Endothelial cell of umbilical vein (primary cell): ENCODE data around the gene PHC2. TPM values are rescaled to one million over a fixed set of nuclear protein-coding genes. Genes with fewer than 3 reads are reported as not detected.

Experiments used
- BruUV-seq: library from RNA; stranded (reverse); fragments of 400-500 nt; replicated peaks from 2 replicates; lab custom pipeline; 2021; lab: Mats Ljungman, UMichigan
- CTCF ChIA-PET: fragments of 300-600, 350-600 bp; sonication (Branson Sonifier 250); formaldehyde crosslinking; loops from one replicate; lab custom pipeline; 2021; ENCODE audit warnings: antibody characterized with exemption, inconsistent platforms; lab: Charles Lee
- POLR2A ChIA-PET: fragments of 300-600, 350-600 bp; sonication (Branson Sonifier 250); formaldehyde crosslinking; loops from one replicate; lab custom pipeline; 2021; ENCODE audit warnings: antibody characterized with exemption, inconsistent platforms; lab: Charles Lee
- DNase-seq: peaks from one replicate; pipeline ENCODE4 v3.0.0-alpha.2; 2011; ENCODE audit warnings: low read depth, low spot score
- FAIRE-seq: peaks from 2 replicates; lab custom pipeline; 2011; peaks lifted over from hg19 to GRCh38; lab: Jason Lieb, UNC
- H2AFZ ChIP-seq: 2 replicates; pipeline ENCODE4 v1.6.0; 2012; ENCODE audit warnings: low read depth, low read length, control low read depth, inconsistent platforms
- H3K27ac ChIP-seq: 2 replicates; pipeline ENCODE4 v1.5.1; 2011; ENCODE audit warnings: low read depth, mild to moderate bottlenecking, control low read depth, low read length, moderate library complexity; ENCODE audit not compliant: insufficient read depth
- H3K27me3 ChIP-seq, 2 experiments: 2 replicates each; pipeline versions ENCODE4 v1.6.0 to v1.6.1; 2011; ENCODE audit warnings: low read length in 2 of 2, mixed read lengths in 1 of 2; ENCODE audit not compliant: control insufficient read depth in 2 of 2, insufficient read depth in 2 of 2
- H3K36me3 ChIP-seq, 2 experiments: 2 replicates in 1 of 2; 3 replicates in 1 of 2; pipeline ENCODE4 v1.5.1; 2011; ENCODE audit warnings: low read length in 2 of 2, mild to moderate bottlenecking in 1 of 2, moderate library complexity in 1 of 2; ENCODE audit not compliant: control insufficient read depth in 2 of 2, insufficient read depth in 2 of 2; ENCODE audit errors: extremely low read depth in 1 of 2
- H3K4me1 ChIP-seq: 3 replicates; pipeline ENCODE4 v1.5.1; 2011; ENCODE audit warnings: mild to moderate bottlenecking, low read length; ENCODE audit not compliant: control insufficient read depth, insufficient read depth; ENCODE audit errors: extremely low read depth
- H3K4me2 ChIP-seq: 2 replicates; pipeline ENCODE4 v1.6.1; 2011; ENCODE audit warnings: low read length, control low read depth, mixed read lengths; ENCODE audit not compliant: insufficient read depth
- H3K4me3 ChIP-seq, 3 experiments: fragments of 200-600 bp in 1 of 3; sonication (generic), shearing (Covaris generic) in 1 of 3; replicated peaks in 1 of 3; 2 replicates each; pipeline ENCODE4 v1.5.1; 2011 to 2016; ENCODE audit warnings: control low read depth in 3 of 3, low read length in 3 of 3, mild to moderate bottlenecking in 2 of 3, inconsistent platforms in 1 of 3, low read depth in 1 of 3, moderate library complexity in 1 of 3; ENCODE audit not compliant: insufficient read depth in 1 of 3
- H3K79me2 ChIP-seq: 2 replicates; pipeline ENCODE4 v1.6.0; 2012; ENCODE audit warnings: low read length, inconsistent platforms; ENCODE audit not compliant: control insufficient read depth, insufficient read depth
- H3K9ac ChIP-seq: replicated peaks from 2 replicates; pipeline ENCODE3; 2011; ENCODE audit warnings: low read length, control low read depth; ENCODE audit not compliant: insufficient read depth; ENCODE audit errors: extremely low read depth
- H3K9me1 ChIP-seq: replicated peaks from 3 replicates; pipeline ENCODE4 v1.6.0; 2011; ENCODE audit warnings: mild to moderate bottlenecking, low read length; ENCODE audit not compliant: control insufficient read depth, insufficient read depth; ENCODE audit errors: extremely low read depth
- H3K9me3 ChIP-seq: replicated peaks from 2 replicates; pipeline ENCODE4 v1.5.1; 2012; ENCODE audit warnings: low read length, inconsistent platforms; ENCODE audit not compliant: control insufficient read depth, insufficient read depth
- H4K20me1 ChIP-seq: replicated peaks from 2 replicates; pipeline ENCODE3; 2011; ENCODE audit warnings: mild to moderate bottlenecking, low read length; ENCODE audit not compliant: control insufficient read depth, insufficient read depth; ENCODE audit errors: extremely low read depth
- EZH2 ChIP-seq: IDR thresholded peaks from 2 replicates; pipeline ENCODE4 v1.6.1; 2012; ENCODE audit warnings: borderline replicate concordance, low read depth, mild to moderate bottlenecking, moderate library complexity, low read length, inconsistent platforms; ENCODE audit not compliant: severe bottlenecking
- FOS ChIP-seq: IDR thresholded peaks from 2 replicates; pipeline ENCODE4 v1.6.1; 2011; ENCODE audit warnings: mild to moderate bottlenecking, low read length, moderate library complexity, borderline replicate concordance; ENCODE audit not compliant: insufficient read depth
- GATA2 ChIP-seq: IDR thresholded peaks from 2 replicates; pipeline ENCODE4 v1.7.0; 2011; ENCODE audit warnings: low read depth, mild to moderate bottlenecking, moderate library complexity, mixed read lengths, low read length; ENCODE audit not compliant: insufficient read length, insufficient read depth
- JUN ChIP-seq: IDR thresholded peaks from 2 replicates; pipeline ENCODE4 v1.6.1; 2011; ENCODE audit warnings: borderline replicate concordance, low read depth; ENCODE audit not compliant: insufficient read length, insufficient read depth
- MYC ChIP-seq: IDR thresholded peaks from one replicate; pipeline ENCODE4 v1.6.1; 2011; ENCODE audit warnings: mild to moderate bottlenecking, low read depth, low read length
- POLR2A ChIP-seq: IDR thresholded peaks from 2 replicates; pipeline ENCODE4 v1.6.1; 2012; ENCODE audit warnings: low read depth, mild to moderate bottlenecking, control low read depth, low read length
- POLR2AphosphoS5 ChIP-seq: IDR thresholded peaks from 2 replicates; pipeline ENCODE4 v1.6.1; 2012; ENCODE audit warnings: low read depth, mild to moderate bottlenecking, control low read depth, low read length, moderate library complexity; ENCODE audit not compliant: insufficient read depth
- dilution Hi-C: fragments of 300-500 bp; cut with MboI; formaldehyde crosslinking; loops from one replicate; pipeline ENCODE4 v1.15.0; 2019; ENCODE audit warnings: low sequenced_read_pairs; ENCODE audit not compliant: extremely low pct_ligation_motif_present
- intact Hi-C: fragments of 100-400 bp; cut with micrococcal nuclease; formaldehyde crosslinking; loops from one replicate; pipeline ENCODE4 v1.10.0; 2022
- polyA plus RNA-seq, 4 experiments: library from polyadenylated mRNA; depleted of rRNA in 3 of 4; stranded (reverse) in 3 of 4; unstranded in 1 of 4; fragments of >200 nt; gene quantifications; 2 replicates each; pipeline versions ENCODE4 v1.2.1 to v1.2.3, GENCODE V29; 2011 to 2012; ENCODE audit warnings: missing spikeins in 1 of 4
- total RNA-seq: library from RNA; stranded (reverse); gene quantifications from 2 replicates; pipeline ENCODE4 v1.2.3, GENCODE V29; 2021
- TF ChIP-seq, protein P1 (sequence below), 2 donors: IDR thresholded peaks; 1 replicate in 1 of 2; 2 replicates in 1 of 2; pipeline ENCODE4 v1.5.1; 2011; ENCODE audit warnings: low read length in 2 of 2, mild to moderate bottlenecking in 2 of 2, moderate library complexity in 2 of 2, control low read depth in 1 of 2, inconsistent platforms in 1 of 2, low read depth in 1 of 2; ENCODE audit not compliant: insufficient read depth in 1 of 2; ENCODE audit errors: extremely low read depth in 1 of 2
- TF ChIP-seq, protein P2 (sequence below): IDR thresholded peaks from 2 replicates; pipeline ENCODE4 v1.6.1; 2011; ENCODE audit not compliant: insufficient read depth, insufficient read length

The PHC2 gene
- total and polyA plus RNA-seq, 2 donors (not counting 3 experiments of a cell fraction or from before 2014, with no cell fraction given) = 65.6 to 79.0 TPM

DNA sequence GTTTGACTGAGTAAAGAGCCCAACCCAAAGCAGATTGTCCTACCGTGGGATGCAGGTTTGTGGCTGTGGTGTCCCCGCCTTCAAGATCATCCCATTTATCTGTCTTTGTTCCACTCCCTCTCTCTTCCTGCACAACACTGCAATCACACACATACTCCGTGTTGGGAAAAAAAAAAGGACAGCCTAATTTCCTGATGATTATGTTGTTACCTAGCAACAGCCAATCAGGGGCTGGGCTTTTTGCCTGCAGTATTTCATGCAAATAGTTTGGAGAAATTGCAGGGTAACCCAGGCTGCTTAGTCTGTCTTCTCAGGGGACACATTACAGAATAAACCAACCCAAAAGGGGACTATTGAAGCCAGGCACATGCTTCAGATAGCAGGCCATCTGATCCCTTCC is 38.3 kb downstream of the PHC2 start:
- no peak overlapping the region for H3K9ac ChIP-seq
- FAIRE-seq = no peak
- no peaks in the 10 kb centered on the region for H3K36me3 ChIP-seq
- no peak overlapping the region for H2AFZ ChIP-seq
- H3K4me3 ChIP-seq = no peak overlapping the region
- H3K4me2 ChIP-seq = no peak overlapping the region
- H3K27me3 ChIP-seq = no peaks in the 10 kb centered on the region
- H3K27ac ChIP-seq = no peak overlapping the region
- dilution Hi-C loops (no loop called here), intact Hi-C loops (loop anchor here (5.0 kb wide), 1 partner anchor 65 kb away; no protein-coding TSS in a partner anchor)
- H4K20me1 ChIP-seq = no peaks in the 10 kb centered on the region
- no peaks in the 10 kb centered on the region for H3K9me1 ChIP-seq
- no peak for DNase-seq
- H3K9me3 ChIP-seq = no peaks in the 10 kb centered on the region
- CTCF ChIA-PET = no interaction called here
- H3K79me2 ChIP-seq = no peaks in the 10 kb centered on the region
- POLR2A ChIA-PET = interaction anchor here (0.7 kb wide), 1 partner anchor 91 kb away, joined by 3 read pairs; no protein-coding TSS in a partner anchor
- BruUV-seq = no TSS peak
- TF ChIP-seq, protein P1, sequence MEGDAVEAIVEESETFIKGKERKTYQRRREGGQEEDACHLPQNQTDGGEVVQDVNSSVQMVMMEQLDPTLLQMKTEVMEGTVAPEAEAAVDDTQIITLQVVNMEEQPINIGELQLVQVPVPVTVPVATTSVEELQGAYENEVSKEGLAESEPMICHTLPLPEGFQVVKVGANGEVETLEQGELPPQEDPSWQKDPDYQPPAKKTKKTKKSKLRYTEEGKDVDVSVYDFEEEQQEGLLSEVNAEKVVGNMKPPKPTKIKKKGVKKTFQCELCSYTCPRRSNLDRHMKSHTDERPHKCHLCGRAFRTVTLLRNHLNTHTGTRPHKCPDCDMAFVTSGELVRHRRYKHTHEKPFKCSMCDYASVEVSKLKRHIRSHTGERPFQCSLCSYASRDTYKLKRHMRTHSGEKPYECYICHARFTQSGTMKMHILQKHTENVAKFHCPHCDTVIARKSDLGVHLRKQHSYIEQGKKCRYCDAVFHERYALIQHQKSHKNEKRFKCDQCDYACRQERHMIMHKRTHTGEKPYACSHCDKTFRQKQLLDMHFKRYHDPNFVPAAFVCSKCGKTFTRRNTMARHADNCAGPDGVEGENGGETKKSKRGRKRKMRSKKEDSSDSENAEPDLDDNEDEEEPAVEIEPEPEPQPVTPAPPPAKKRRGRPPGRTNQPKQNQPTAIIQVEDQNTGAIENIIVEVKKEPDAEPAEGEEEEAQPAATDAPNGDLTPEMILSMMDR (IDR thresholded peaks at IDR 0.05; ENCODE audit: extremely low read depth in 1 of 2, insufficient read depth in 1 of 2, low read depth in 1 of 2, low read length in 2 of 2) = no peak
- TF ChIP-seq POLR2A = no peak
- TF ChIP-seq MYC = no peak
- TF ChIP-seq, protein P2, sequence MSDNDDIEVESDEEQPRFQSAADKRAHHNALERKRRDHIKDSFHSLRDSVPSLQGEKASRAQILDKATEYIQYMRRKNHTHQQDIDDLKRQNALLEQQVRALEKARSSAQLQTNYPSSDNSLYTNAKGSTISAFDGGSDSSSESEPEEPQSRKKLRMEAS = no peak
- TF ChIP-seq EZH2 = no peak
- no peak for TF ChIP-seq JUN
- no peak for TF ChIP-seq GATA2
- TF ChIP-seq POLR2AphosphoS5 = no peak
- no peak for TF ChIP-seq FOS
- no peaks in the 10 kb centered on the region for H3K4me1 ChIP-seq
